Activated CD8-positive, alpha-beta memory T cell treated with anti-CD3 and anti-CD28 coated beads for 1 hour (primary cell): ENCODE measurements around the gene VRK2.
"Not testable (repeated sequence)": the region's sequence is repeated elsewhere in the genome, so short reads cannot be mapped to it uniquely, and the experiment has no call there.

Experiments used
- DNase-seq, 2 donors: peaks; one replicate each; pipeline ENCODE4 v3.0.0-alpha.2; 2020; ENCODE audit warnings: low read depth in 1 of 2; ENCODE audit errors: extremely low read depth in 1 of 2

VRK2 gene

DNA sequence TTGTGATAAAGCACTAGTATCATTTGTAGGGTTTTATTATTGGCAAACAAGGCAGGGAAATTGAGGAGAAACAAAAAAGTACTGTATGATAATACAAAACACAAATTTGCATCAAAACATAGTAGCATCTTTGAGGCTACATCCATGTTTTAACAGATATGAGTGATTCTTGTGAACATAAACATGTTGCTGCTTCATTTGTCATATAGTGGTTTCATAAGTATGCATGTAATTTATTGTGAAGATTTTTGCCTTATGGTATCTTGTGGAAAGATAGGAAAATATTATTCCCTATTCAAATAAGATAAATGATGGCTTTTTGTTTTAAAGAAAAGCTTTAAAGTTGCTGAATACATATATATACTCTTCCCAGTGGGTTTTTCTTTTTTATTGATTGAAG lies 60.3 kb downstream of the VRK2 start:
- DNase-seq: no peak

- no peak for DNase-seq
These were observed 61.5 kb downstream of the VRK2 start for GRCh38 chr2:58107803-58108710.

- no peak for DNase-seq
These were observed 62.9 kb downstream of the VRK2 start for GRCh38 chr2:58109481-58109880.

DNA sequence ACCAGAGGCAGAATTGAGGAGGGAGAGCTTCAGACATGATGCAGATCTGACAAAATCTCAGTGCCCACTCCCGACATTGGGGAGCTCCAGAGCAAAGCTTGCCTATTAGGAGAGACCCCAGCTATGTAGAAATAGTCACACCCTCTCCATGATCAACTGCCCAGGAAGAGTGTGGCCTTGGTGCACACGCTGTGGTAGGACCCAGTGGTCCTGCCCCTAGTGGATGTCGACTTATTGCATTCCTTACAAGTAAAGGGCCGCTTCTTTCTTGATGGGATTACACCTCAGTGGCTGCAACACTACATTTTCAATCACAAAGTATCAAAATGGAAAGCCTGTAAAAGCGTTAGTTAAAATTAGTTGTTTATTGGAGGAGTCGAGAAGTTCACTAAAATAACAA lies 64.2 kb downstream of the VRK2 start:
- DNase-seq: no peak

DNA sequence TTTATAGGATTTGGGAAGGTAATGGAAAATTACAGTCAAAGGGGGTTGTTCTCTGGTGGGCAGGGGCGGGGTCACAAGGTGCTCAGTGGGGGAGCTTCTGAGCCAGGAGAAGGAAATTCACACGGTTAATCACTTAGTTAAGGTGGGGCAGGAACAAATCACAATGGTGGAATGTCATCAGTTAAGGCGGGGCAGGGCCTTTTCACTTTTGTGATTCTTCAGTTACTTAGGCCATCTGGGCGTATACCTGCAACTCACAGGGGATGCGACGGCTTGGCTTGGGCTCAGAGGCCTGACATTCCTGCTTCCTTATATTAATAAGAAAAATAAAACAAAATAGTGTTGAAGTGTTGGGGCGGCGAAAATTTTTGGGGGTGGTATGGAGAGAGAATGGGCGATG lies 67.0 kb downstream of the VRK2 start:
- DNase-seq: not testable (repeated sequence)

DNA sequence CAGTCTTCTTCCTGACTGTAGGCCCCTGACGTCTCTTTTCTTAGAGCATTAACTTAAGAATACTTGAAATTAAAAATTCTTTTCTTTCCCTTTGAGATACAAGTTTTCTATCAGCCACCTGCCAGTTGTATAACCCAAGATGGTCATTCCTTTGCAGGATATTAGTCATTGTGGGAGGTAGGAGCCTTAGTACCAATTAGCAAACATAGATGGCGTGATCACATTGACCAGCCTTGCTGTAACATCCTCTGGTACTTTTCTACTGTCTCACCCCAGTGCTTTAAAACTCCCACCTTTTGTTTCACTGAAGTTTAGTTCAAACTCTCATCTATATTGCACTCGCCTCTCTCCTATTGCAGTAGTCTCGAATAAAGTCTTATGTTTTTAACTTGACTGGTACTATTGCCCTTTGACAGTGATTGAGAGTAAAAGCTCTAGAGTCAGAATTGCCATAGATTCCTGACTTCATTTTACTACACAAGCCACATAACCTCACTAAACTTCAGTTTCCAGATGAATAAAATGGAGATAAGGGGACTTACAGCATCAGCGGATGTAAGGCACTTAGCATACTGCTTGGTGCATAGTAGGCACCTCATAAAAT lies 74.1 kb downstream of the VRK2 start:
- DNase-seq: no peak

GRCh38 chr2:58122040-58122439 lies 75.4 kb downstream of the VRK2 start:
- no peak for DNase-seq

DNA sequence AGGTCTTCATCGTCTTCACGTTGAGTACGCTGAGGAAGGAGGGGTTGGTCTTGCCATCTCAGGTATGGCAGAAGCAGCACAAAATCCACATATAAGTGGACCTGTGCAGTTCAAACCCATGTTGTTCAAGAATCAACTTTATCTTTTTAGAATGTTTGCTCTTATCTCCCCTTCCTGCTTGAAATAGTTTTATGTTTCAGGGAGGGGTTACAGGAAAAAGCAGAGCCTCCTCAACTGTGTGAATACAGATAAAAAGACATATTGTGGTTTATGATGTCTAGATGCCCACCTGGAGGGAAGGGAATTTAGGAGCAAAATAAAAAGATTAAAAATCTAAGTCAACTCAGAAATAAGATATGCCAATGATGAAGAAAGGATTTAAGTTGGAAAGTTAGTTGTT lies 75.9 kb downstream of the VRK2 start:
- DNase-seq: no peak

DNA sequence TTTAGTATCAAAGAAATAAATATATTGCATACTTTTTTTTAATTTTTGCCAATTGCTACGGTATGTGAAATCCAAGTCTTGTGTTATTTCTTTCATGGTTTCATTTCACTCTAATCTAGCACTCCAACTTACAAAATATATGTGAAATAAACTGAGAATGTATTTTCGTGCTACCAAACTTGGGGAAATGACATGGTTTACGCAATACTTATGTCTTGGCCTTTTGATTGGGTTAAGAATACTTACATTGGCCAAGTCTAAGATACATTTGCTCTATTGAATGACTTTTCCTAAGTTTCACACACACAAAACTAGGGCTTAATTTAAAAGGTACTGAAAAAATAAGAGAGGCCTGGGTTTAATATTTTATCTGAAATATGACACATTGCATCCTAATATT lies 80.5 kb downstream of the VRK2 start:
- DNase-seq: no peak

GRCh38 chr2:58130238-58130637 lies 83.6 kb downstream of the VRK2 start:
- no peak for DNase-seq

- no peak for DNase-seq
These were observed 84.8 kb downstream of the VRK2 start for GRCh38 chr2:58131191-58132011.

DNA sequence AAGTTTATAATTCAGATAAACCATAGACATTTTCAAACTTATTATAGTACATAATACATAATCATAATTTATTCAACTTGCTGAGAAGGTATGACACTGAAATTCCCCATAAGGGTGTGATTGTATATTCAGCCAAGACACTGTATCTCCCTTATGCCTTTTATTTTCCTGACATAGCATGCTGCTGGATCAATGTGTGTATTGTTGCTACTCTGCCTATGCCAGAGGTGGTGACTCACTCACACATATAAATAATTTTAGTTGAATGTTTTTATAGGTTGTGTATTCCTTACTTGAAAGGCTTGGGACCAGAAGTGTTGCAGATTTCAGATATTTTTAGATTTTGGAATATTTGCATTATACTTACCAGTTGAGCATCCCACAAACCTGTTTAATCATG lies 86.8 kb downstream of the VRK2 start:
- no peak for DNase-seq

DNA sequence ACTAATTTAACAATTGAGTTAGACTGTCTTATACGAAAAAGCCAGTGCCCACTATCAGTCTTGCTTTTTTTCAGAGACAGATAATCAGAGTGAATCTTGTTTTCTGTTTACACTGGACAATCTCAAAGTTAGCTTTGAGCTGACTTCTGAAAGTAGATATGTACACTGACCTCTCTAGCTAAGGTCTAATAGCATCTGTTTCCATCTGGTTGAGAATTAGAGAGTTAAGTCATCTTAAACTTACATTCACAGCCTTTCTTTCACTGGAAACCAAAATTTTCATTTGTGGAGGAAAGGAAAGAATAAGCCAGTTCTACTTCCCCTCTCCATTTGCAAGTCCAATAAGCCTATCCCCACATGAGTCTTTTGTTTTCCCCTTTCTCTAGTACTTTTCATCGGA lies 89.3 kb downstream of the VRK2 start:
- DNase-seq: no peak

DNA sequence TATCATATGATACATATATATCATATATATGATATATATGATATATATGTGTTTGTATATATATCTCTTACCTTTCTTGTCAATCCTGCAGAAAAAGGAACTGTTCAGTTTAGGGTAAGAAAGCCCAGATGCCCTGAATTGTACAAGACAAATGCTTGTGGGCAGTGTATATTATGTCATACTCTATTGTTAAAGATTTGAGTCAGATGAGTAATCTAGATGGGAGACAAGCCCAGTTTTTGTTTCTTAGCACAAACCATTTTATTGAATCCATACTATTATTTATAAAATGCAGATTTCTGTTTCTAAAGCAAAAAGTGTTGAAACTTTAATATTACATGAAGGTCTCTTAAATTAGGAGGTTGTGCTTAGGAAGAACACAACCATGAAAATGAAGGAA lies 90.6 kb downstream of the VRK2 start:
- no peak for DNase-seq

DNA sequence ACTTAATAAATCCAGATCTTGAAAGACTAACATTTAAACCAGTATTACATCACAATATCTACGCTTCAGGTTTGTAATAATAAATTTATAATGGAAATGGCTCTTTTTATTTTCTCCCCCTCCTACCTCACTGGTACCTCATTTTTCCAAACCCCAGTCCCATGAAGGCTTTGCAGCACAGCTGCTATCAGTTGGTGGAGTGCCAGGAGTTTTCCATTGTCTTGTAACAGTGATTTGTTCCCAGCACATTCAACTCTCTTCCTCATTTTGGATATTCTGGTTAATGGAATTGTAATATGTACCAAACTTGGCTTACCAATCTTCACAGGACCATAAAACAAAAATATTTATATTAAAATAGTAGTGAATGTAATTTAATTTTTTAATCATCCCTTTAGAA lies 91.2 kb downstream of the VRK2 start:
- no peak for DNase-seq

GRCh38 chr2:58138396-58139030 lies 91.9 kb downstream of the VRK2 start:
- DNase-seq: no peak

- no peak for DNase-seq
These were observed 94.0 kb downstream of the VRK2 start for GRCh38 chr2:58140508-58141072.

DNA sequence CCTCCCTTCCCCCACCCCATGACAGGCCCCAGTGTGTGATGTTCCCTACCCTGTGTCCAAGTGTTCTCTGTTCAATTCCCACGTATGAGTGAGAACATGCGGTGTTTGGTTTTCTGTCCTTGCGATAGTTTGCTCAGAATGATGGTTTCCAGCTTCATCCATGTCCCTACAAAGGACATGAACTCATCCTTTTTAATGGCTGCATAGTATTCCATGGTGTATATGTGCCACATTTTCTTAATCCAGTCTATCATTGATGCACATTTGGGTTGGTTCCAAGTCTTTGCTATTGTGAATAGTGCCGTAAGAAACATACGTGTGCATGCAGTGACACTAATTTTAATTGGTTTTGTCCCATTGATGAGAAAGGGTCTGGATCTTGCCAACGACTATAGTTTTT lies 99.2 kb downstream of the VRK2 start:
- DNase-seq: not testable (repeated sequence)

DNA sequence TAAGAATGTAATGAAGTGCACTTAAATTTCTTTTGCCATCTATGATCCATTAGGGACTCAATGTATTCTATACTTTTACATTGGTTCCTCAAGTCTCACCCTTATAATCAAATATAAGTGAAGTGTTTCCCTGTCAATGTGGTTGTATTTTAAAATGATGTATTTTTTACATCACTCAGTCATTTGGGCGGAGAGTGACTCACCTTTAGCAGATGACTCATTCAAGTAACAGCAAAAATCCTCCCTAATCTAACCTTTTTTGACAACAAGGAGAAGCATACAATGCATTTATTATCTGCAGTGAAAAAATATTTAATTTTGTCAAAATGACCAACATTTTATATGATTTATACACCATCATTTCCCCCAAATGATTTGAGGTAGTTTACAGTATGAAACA lies 100.1 kb downstream of the VRK2 start:
- no peak for DNase-seq

DNA sequence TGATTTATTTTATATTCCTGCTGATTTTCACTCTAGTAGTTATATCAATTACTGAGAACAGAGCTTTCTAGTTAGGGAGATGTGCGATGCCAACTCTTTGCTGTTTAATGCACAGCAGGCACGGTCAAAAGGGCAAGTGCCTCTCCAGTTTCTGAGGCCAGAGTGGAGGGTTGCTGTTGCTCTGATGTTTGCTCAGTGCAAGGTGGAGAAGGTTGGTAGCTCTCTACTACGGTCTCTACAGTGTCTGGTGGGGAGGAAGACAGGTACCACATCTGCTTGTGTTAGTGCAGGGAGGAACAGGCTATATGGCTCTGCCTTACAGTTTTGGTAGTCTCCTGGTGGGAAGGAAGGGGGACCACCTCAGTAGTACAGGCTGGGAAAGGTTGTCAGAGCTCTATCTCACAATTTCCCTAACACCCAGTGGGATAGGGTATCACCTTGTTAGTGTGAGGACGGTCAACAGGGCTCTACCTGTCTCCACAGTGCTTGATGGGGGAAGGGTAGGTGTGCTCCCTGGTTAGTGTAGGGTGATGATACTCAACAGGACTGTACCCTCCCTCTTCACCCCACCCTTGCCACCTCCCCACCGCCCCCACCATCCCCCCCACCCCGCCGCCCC lies 108.7 kb downstream of the VRK2 start:
- no peak for DNase-seq
